ENCODE measurements around the gene DDX60. TPM values are rescaled to one million over a fixed set of nuclear protein-coding genes. Genes with fewer than 3 reads are reported as not detected.
"Not testable (repeated sequence)": the region's sequence is repeated elsewhere in the genome, so short reads cannot be mapped to it uniquely, and the experiment has no call there.

DDX60 gene
- total and polyA plus RNA-seq, 10 of the 15 experiments (the other 5 are each of a cell fraction or from before 2014, with no cell fraction given) = 2.7 to 28.4 (median 6.3) TPM

DNA sequence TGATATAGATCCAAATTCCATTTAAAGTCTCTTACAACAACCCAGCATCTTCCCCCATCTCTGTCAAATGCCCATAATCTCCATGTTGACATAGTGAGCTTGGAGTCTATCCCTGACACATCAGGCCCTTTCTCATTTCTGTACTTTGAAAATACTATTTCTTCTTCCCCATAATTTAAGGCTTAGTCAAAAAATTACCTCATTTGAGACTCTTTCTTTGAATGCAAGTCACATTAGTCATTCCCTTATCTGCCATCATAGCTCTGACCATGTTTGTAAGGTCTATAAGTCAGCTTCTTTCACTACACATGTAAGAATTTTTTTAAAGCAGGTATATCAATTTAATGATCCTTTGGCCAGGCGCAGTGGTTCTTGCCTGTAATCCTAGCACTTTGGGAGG is 99.9 kb downstream of the DDX60 start:
- Histone ChIP-seq H3K27me3 (replicated peaks in 1 of 2; ENCODE audit: control insufficient read depth in 2 of 2, insufficient read depth in 2 of 2, low read length in 1 of 2) (no peaks in the 10 kb centered on the region), H3K4me1 (ENCODE audit: control insufficient read depth, insufficient read depth, low read length) (no peaks in the 10 kb centered on the region), H3K4me3 (no peak overlapping the region), H2AFZ (ENCODE audit: control insufficient read depth, low read depth, low read length) (no peak overlapping the region), H3K9ac (ENCODE audit: control insufficient read depth, insufficient read depth, low read length) (no peak overlapping the region), H4K20me1 (ENCODE audit: control insufficient read depth, insufficient read depth) (no peaks in the 10 kb centered on the region), H3K79me2 (ENCODE audit: control insufficient read depth, insufficient read depth, low read length) (no peaks in the 10 kb centered on the region), H3K9me3 (replicated peaks; ENCODE audit: control insufficient read depth, insufficient read depth, low read length) (no peaks in the 10 kb centered on the region), H3K27ac (ENCODE audit: control insufficient read depth, insufficient read depth) (no peak overlapping the region), H3K4me2 (ENCODE audit: control insufficient read depth, insufficient read depth) (no peak overlapping the region), H3K36me3 (ENCODE audit: control insufficient read depth in 2 of 2, insufficient read depth in 2 of 2, low read length in 1 of 2) (no peaks in the 10 kb centered on the region)
- no peak for ATAC-seq
- in situ Hi-C loops (cut with MboI) (no loop called here), intact Hi-C loops (cut with micrococcal nuclease; ENCODE audit: unreplicated experiment) (no loop called here)
- CTCF ChIA-PET = no interaction called here
- POLR2A ChIA-PET = interaction anchor here (0.6 kb wide), 1 partner anchor 792 kb away, joined by 3 read pairs; the partner anchor contains the start of gene CBR4
- RAD21 ChIA-PET (ENCODE audit: unreplicated experiment) = no interaction called here
- DNase-seq (ENCODE audit: low read depth, low spot score) = no peak
- 40% methylated on average over 1 of the region's 1 CpG for WGBS (ENCODE audit: insufficient coverage, insufficient replicate concordance, low lambda C conversion rate, missing lambda C conversion rate)
- TF ChIP-seq BMI1 (IDR thresholded peaks at IDR 0.05; ENCODE audit: borderline replicate concordance) = no peak
- no peak for TF ChIP-seq BCL11A (IDR thresholded peaks at IDR 0.05; ENCODE audit: low read depth, low read length)
- TF ChIP-seq JUNB (IDR thresholded peaks at IDR 0.05) = no peak
- no peak for TF ChIP-seq SP1 (IDR thresholded peaks at IDR 0.05; ENCODE audit: low read depth, low read length)
- TF ChIP-seq, protein P1, sequence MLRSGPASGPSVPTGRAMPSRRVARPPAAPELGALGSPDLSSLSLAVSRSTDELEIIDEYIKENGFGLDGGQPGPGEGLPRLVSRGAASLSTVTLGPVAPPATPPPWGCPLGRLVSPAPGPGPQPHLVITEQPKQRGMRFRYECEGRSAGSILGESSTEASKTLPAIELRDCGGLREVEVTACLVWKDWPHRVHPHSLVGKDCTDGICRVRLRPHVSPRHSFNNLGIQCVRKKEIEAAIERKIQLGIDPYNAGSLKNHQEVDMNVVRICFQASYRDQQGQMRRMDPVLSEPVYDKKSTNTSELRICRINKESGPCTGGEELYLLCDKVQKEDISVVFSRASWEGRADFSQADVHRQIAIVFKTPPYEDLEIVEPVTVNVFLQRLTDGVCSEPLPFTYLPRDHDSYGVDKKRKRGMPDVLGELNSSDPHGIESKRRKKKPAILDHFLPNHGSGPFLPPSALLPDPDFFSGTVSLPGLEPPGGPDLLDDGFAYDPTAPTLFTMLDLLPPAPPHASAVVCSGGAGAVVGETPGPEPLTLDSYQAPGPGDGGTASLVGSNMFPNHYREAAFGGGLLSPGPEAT (IDR thresholded peaks at IDR 0.05; ENCODE audit: low read depth) = no peak
- TF ChIP-seq ZNF622 (IDR thresholded peaks at IDR 0.05) = no peak
- TF ChIP-seq, protein P2, sequence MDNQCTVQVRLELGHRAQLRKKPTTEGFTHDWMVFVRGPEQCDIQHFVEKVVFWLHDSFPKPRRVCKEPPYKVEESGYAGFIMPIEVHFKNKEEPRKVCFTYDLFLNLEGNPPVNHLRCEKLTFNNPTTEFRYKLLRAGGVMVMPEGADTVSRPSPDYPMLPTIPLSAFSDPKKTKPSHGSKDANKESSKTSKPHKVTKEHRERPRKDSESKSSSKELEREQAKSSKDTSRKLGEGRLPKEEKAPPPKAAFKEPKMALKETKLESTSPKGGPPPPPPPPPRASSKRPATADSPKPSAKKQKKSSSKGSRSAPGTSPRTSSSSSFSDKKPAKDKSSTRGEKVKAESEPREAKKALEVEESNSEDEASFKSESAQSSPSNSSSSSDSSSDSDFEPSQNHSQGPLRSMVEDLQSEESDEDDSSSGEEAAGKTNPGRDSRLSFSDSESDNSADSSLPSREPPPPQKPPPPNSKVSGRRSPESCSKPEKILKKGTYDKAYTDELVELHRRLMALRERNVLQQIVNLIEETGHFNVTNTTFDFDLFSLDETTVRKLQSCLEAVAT (IDR thresholded peaks at IDR 0.05) = no peak
- no peak for TF ChIP-seq POU2F2 (IDR thresholded peaks at IDR 0.05; ENCODE audit: borderline replicate concordance, low read depth, low read length)
- no peak for TF ChIP-seq RCOR1 (conservative IDR thresholded peaks at IDR 0.05; ENCODE audit: low read depth, low read length)
- no peak for FAIRE-seq
- BruUV-seq (replicated peaks) = no TSS peak
- SMC1A ChIA-PET (ENCODE audit: uncharacterized antibody, unreplicated experiment) = no interaction called here

DNA sequence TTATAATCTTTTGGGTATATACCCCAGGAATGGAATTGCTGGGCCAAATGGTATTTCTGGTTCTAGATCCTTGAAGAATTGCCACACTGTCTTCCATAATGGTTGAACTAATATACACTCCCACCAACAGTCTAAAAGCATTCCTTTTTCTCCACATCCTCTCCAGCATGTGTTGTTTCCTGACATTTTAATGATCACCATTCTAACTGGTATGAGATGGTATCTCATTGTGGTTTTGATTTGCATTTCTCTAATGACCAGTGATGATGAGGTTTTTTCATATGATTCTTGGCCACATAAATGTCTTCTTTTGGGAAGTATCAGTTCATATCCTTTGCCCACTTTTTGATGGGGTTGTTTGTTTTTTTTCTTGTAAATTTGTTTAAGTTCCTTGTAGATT is 105.0 kb downstream of the DDX60 start:
- DNase-seq (ENCODE audit: low read depth, low spot score); H3K4me2 ChIP-seq (ENCODE audit: control insufficient read depth, insufficient read depth); POLR2A ChIA-PET; H3K79me2 ChIP-seq (ENCODE audit: control insufficient read depth, insufficient read depth, low read length); intact Hi-C loops (cut with micrococcal nuclease; ENCODE audit: unreplicated experiment); ATAC-seq; FAIRE-seq; H3K4me3 ChIP-seq; H3K27me3 ChIP-seq (replicated peaks in 1 of 2; ENCODE audit: control insufficient read depth in 2 of 2, insufficient read depth in 2 of 2, low read length in 1 of 2); RAD21 ChIA-PET (ENCODE audit: unreplicated experiment); H2AFZ ChIP-seq (ENCODE audit: control insufficient read depth, low read depth, low read length); CTCF ChIA-PET; H3K9ac ChIP-seq (ENCODE audit: control insufficient read depth, insufficient read depth, low read length); H4K20me1 ChIP-seq (ENCODE audit: control insufficient read depth, insufficient read depth); H3K27ac ChIP-seq (ENCODE audit: control insufficient read depth, insufficient read depth); H3K9me3 ChIP-seq (replicated peaks; ENCODE audit: control insufficient read depth, insufficient read depth, low read length); in situ Hi-C loops (cut with MboI); SMC1A ChIA-PET (ENCODE audit: uncharacterized antibody, unreplicated experiment); H3K36me3 ChIP-seq (ENCODE audit: control insufficient read depth in 2 of 2, insufficient read depth in 2 of 2, low read length in 1 of 2); BruUV-seq (replicated peaks); H3K4me1 ChIP-seq (ENCODE audit: control insufficient read depth, insufficient read depth, low read length): not testable (repeated sequence)
